ENCODE data around the gene DDX43. TPM values are rescaled to one million over a fixed set of nuclear protein-coding genes. Genes with fewer than 3 reads are reported as not detected.
"Not testable (repeated sequence)": the region's sequence is repeated elsewhere in the genome, so short reads cannot be mapped to it uniquely, and the experiment has no call there.

DDX43 gene
- total RNA-seq, 1 experiment from 2014 or later = not detected

DNA sequence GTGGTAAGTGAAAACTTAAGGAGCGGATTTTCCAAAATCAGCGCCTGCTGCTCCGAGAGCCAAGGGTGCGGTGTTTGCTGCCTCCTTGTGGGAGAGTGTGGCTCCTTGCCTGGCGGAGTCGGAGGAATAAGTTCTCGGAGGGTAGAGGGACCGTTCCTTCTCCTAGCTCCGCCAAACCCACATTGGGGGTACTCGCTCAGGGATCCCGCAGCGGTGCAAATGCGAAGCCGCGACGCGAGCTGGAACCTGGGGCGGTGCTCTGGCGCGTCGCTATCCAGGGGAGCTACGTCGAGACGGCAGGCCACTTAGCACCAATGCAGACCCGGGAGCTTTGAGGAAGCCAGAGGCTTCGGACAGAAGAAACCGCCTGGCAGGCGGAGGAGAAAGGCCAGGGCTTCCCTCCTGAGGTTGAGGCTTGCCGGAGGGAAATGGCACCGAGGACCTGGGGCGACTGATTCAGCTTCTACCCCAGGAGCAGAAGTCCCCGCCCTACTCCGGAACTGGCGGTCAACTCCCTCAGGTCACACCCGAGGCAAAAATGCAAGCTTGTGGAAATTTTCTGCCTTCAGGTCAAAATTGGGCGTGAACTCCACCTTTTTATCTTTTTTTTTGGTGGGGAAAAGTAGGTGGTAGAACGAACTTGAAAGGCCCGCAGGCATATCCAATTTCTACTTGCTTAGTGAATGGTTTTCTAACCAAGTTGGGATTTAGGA, 5.7 kb upstream of the DDX43 start:
- DNase-seq (ENCODE audit: low read depth) = peak; percentile 44

DNA sequence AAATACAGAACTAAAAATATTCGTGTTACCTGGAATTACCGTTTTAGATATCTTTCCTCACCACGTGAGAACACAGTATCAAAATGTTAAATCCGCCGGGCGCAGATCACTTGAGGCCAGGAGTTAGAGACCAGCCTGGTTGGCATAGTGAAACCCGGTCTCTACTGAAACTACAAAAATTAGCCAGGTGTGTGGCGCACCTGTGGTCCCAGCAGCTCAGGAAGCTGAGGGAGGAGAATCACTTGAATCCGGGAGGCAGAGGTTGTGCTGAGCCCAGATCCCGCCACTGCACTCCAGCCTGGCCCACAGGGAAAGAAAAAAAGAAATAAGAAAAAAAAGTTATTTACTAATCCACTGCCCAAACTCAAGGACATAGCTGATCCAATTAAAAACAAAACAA, 4.8 kb upstream of the DDX43 start:
- DNase-seq (ENCODE audit: low read depth) = no peak

DNA sequence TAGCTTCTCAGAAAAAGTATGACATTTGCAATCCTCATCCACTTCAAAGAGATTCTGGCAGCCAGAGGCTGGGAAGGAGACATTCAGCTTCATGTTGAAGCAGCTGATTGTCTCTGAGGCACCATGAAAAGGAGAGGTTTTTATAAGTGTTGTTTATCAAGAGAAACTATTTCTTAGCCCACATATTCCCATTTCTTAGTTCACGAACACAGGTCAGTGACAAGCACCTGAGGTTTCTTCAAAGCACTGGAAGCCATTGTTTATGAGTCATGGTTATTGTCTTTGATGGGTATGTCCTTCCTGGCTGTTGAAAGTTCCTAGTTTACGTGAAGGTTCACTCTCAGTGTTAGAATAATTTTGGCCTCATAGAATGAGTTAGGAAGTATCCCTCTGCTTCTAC, 3.0 kb upstream of the DDX43 start:
- peak; percentile 8 for DNase-seq (ENCODE audit: low read depth)

DNA sequence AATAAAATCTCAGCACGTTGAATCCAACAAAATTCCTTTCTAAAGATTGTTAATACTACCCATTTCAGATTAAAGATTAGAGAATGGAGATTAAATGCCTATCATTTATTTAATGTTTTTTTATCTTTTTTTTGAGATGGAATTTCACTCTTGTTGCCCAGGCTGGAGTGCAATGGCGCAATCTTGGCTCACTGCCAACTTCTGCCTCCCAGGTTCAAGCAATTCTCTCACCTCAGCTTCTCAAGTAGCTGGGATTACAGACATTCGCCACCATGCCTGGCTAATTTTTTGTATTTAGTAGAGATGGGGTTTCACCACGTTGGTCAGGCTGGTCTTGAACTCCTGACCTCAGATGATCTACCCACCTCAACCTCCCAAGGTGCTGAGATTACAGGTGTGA, 2.4 kb upstream of the DDX43 start:
- DNase-seq (ENCODE audit: low read depth) = not testable (repeated sequence)

DNA sequence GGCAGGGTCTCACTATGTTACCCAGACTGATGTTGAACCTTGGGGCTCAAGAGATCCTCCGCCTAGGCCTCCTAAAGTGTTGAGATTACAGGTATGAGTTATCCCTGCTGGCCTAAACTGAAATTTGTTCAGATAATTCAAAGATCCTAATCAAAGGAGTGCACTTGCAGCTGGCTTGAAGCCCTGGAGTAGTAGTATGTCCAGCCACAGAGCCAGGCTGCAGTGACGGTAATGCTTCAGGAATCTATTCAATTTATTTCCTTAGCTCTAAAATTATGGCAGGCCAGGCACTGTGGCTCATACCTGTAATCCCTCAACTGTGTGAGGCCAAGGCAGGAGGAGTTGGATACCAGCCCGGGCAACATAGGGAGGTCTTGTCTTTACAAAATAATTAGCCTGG, 1.4 kb upstream of the DDX43 start:
- no peak for DNase-seq (ENCODE audit: low read depth)

DNA sequence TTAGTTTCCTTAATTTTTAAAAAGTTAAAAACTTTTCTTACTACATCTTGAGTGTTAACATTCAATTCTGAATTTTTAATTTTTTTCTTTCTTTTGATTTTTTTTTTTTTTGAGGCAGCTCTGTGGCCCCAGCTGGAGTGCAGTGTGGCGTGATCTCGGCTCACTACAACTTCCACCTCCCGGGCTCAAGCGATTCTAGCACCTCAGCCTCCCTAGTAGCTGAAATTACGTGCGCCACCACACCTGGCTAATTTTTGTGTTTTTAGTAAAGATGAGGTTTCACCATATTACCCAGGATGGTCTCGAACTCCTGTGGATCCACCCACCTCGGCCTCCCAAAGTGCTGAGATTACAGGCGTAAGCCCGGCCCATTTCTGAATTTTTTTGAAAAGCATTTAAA, 1.2 kb downstream of the DDX43 start:
- DNase-seq (ENCODE audit: low read depth) = no peak

DNA sequence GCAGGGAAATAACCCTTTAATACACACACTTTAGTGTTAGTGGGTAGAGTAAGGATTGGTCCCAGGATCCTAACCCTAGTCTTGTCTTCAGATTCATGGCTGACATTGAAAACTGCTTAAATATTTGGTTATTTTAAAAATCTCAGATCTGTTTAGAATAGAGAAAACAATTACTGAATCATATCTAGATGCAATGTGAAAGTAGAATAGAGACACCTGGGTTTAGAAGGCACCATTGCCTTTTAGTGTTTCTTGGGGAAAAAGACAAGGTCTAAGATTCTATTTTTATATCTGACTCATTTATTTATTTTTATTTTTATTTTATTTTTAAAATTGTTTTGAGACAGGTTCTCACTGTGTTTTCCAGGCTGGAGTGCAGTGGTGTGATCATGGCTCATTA, 6.0 kb downstream of the DDX43 start:
- no peak for DNase-seq (ENCODE audit: low read depth)

DNA sequence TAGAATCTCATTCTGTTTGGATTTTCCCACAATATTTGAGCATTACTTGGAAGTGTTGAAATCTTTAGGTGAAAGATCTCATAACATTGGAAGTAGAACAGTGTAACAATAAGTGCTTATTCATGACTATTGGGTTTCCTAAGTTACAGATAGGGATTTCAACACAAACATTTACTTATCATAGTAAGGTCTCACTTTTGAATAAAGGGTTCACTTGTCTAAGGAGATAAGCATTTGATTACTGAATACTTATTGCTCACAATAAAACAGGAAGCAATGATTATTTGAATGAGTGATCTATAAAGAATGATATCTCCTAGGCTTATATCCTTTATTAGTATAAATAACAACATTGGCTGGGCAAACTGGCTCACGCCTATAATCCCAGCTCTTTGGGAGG, 14.8 kb downstream of the DDX43 start:
- DNase-seq (ENCODE audit: low read depth) = no peak

DNA sequence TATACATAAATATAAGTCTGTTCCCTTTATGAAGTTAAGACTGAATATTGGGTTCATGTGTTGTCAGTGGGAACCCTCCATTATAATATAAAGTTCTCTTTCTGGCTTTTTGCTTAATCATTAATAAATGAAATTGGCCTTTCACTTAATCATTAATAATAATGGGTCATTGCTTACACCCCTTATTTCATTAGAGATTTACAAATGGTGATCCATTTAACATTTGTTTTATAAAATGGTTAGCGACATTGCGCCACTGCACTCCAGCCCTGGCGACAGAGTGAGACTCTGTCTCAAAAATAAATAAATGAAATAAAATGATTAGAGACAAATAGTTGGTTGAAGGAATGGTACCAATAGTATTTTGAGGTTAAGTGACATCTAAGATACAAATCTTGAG, 18.5 kb downstream of the DDX43 start:
- no peak for DNase-seq (ENCODE audit: low read depth)

DNA sequence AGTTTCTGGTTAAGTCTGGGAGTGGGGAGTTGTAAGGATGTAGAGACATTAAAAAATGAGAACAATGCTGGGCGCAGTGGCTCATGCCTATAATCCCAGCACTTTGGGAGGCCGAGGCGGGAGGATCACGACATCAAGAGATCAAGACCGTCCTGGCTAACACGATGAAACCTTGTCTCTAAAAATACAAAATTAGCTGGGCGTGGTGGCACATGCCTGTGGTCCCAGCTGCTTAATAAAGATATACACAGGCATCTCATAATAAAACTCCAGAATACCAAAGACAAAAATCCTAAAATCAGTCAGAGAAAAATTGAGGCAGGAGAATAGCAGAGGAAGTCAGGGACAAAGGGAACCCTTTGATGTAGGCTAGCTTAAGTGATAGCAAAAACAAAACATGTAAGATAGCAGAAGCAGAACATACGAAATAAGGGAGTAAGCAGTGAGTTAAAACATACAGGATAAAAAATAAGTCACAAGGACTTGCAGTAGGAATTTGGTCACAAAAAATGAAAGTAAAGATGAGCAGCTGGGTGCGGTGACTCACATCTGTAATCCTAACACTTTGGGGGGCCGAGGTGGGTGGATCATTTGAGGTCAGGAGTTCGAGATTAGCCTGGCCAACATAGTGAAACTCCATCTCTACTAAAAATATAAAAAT, 23.6 kb downstream of the DDX43 start:
- DNase-seq (ENCODE audit: low read depth) = no peak

DNA sequence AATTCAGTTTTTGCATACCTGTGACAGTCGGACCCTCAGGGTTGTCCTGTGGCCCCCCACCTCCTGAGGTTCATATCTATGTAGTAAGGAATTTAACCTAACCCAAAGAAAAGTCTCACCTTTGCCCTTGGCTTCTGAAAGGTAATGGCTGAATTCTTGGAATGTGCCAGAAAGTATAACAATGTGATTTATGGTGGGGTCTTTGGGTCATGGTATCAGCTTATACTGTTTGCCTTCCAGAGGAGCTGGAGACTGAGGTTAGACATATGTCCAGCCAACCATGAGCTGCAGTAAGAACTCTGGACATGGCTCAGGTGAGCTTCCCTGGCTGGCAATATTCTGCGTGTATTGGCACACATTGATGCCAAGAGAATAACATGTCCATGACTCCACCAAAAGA, 26.9 kb downstream of the DDX43 start:
- DNase-seq (ENCODE audit: low read depth) = no peak

DNA sequence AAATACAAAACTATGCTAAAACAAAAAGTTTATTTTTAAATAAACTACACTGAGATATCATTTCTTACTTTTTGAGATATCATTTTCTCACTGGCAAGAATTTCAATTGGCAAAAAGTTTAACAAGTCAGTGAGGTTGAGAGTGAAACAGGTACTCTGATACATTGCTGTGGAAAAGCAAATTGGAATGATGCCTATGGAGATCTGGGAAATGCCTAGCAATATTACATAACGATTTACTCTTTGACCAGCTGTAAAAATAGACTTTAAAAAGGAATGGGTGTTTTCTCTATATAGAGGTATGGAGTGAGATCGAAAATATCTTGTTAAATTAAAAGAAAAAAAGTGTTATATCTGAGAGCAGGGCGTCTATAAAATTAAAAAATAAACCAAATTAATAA, 40.6 kb downstream of the DDX43 start:
- no peak for DNase-seq (ENCODE audit: low read depth)

DNA sequence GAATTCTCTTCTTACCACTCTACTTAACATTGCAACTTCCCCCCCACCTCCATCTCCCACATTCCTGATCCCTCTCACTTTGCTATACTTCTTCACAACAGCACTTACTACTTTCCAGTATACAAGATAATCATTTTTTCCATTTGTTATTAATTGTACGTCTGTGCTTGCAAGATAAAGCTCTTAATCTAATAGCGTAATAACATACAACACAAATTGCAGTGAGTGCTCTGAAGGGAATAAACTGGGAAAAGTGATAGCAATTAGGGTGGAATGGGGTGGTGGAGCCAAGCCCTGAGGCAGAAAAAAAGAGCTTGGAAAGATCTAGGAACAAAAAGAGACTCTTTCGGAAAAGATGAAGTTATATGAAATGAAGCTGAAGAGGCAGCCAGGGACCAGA, 48.9 kb downstream of the DDX43 start:
- DNase-seq (ENCODE audit: low read depth) = no peak

DNA sequence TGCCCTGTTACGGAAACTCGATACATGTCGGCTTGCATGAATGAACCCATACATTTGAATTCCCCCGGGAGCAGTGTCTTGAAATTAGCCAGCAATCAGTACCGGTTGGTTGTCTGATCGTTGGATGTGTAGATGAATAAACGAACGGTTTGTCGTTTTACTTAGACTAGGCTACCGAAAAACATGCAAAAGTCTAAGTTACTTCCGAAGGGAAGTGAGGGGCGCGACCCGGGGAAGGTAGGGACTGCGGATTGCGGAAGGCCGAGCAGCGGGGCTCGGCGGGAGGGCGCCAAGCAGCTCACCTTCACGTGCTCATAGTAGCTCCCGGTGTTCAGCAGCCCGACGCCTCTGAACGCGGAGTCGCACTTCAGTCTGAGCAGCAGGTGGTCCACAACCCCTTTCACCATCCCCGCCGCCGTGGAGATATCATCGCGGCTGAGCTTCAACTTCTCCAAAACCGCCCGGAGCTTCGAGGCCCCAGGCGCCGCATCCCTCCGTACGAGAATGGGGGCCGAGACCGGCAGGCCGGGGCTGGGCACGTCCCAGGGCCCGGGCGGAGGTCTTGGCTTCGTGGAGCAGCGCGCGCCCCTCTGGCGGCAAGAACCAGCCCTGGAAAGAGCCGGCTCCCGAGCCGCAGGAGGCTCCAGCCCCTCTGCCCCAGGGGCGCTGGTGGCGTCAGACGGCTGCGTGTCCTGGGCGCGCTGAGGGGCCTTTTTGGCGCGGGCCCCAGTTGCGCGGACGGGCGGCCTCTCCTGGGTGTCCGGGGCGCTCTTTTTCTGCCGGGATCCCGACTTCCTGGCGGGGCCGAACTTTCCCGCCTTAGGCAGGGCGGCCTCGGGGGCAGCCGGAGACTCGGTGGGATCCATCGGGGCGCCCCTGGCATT, 56.8 kb downstream of the DDX43 start:
- peak; percentile 7 for DNase-seq (ENCODE audit: low read depth)

DNA sequence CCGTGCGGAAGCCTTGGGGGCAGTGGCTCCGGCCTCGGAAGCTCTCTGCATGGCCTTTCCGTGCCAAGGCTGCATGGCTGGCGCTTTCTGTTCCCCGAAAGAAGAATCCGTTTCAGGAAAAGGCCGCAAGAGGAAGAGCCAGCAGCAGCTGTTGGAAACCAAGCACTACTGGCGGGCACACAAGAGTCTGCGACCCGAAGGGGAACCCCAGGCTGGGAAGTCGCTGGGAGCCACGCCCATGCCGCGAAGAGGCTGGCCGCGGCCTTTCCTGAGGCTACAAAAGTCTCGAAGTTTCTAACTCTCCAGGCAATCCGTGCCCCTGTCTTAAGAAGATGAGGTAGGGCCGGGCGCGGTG, 57.5 kb downstream of the DDX43 start, which contains the start of gene CGAS:
TSS of gene CGAS (minus strand) at position 191 of the 355 bp plus-strand sequence. CDS start at position 75, 116 bp downstream.
- peak; percentile 33 for DNase-seq (ENCODE audit: low read depth)

DNA sequence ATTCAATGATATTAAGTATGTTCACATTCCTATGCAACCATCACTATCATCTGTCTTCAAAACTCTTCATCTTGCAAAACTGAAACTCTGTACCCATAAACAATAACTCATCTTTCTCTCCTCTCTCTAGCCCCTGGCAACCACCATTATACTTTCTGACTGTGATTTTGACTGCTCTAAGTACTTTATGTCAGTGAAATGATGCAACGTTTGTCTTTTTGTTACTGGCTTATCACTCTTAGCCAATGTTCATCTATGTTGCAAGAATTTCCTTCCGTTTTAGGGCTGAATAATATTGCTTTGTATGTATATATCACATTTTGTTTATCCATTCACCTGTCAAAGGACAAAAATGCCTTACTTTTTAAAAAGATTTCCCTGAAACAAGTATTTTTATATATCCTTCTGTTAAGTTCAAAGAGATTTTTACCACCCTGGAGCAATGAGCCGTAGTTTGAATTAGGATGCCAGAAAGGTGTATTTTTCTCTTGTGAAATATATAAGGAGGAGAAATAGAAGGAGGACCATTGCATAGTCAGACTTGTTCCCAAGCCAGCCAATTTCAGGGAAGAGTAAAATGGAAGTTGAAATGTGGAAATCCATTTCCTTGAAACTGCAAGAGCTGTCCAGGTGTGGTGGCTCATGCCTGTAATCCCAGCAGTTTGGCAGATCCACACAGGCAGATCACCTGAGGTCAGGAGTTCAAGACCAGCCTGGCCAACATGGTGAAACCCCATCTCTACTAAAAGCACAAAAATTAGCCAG, 61.4 kb downstream of the DDX43 start:
- DNase-seq (ENCODE audit: low read depth) = no peak

DNA sequence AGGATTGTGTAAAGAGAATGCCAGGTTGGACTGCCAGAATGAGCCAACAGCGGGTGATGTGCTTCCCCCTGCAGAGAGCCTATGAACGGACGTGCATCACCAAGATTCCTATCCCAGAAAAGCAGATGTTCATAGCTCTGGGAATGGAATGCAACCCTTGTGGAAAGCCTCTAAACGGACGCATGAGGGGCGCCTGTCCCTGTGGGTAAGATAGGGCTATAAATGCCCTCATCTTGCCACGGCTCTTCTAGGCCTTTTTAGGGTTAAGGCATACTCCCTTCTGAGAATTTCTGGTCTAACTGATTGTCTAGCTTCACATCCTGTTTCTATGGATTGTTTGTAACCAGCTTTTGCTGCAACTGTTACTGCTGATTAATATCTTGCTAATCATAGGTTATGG, 64.8 kb downstream of the DDX43 start:
- not testable (repeated sequence) for DNase-seq (ENCODE audit: low read depth)

DNA sequence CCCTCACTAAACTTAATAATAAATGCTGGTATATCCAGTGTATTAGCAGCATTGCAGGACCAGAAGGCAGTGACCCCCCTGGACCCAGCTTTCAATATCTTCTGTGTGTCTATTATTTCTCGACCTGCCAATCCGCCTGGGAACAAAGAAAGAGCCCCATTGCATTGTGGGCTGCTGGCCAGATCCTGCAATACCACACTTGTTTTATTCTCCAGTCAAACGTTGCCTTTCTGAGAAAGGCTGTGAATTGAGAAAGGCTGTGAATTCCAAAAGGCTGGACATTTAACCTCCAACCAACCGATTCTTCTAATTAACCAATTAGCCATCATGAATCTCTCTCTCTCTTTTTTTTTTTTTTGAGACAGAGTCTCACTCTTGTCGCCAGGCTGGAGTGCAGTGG, 65.4 kb downstream of the DDX43 start:
- DNase-seq (ENCODE audit: low read depth) = no peak

DNA sequence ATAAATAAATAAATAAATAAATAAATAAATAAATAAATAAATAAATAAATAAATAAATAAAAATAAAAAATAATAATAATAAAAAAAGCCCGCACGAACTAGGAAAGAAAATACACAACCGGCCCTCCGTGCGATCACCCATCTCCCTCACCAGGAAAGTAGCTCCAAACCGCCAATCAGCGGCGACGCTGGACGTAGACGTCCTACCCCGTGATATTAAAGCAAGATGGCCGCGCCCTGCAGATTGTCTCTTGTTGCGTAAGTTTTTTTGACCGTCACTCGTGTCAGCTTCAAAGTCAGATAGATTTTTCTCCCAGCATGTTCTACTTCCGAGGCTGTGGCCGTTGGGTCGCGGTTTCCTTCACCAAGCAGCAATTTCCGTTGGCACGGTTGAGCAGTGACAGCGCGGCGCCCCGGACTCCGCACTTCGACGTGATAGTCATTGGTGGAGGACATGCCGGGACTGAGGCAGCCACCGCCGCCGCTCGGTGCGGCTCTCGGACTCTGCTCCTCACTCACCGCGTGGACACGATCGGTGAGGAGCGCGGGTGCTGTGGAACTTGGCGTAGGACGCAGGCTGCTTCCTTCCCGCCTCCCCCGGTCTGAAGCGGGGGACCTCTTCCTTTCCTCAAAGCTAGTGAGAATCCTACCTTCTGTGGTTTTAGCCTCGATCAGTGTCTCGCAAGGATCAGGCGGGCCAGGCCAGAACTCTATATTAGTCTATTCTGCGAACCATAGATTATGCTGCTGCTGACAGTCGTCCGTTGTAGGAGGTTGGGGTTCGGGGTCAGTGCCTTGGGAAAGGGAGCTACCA, 67.1 kb downstream of the DDX43 start, which contains the start of gene MTO1:
TSS of gene MTO1 (plus strand) at position 201 of the 814 bp plus-strand sequence. CDS start at position 319, 118 bp downstream.
- DNase-seq (ENCODE audit: low read depth) = peak; percentile 82
